K562 (cell line): ENCODE data around the gene ZFP62. TPM values are rescaled to one million over a fixed set of nuclear protein-coding genes. Genes with fewer than 3 reads are reported as not detected.

Source experiments
- CREB3L1 ChIP-seq: fragments of 450-650 bp; IDR thresholded peaks from 2 replicates; pipeline ENCODE4 v1.6.1; 2014; ENCODE audit warnings: low read depth, mild to moderate bottlenecking, moderate library complexity, borderline replicate concordance
- DIDO1 ChIP-seq: fragments of 450-650 bp; IDR thresholded peaks from 2 replicates; pipeline ENCODE4 v1.6.1; 2016; ENCODE audit warnings: low read depth, missing biosample characterization, missing genetic modification characterization
- ERF ChIP-seq: fragments of 450-650 bp; formaldehyde crosslinking; IDR thresholded peaks from 2 replicates; pipeline ENCODE4 v1.4.0; 2020; ENCODE audit warnings: mild to moderate bottlenecking, mixed read lengths
- FUS ChIP-seq: fragments of 200-400 bp; formaldehyde crosslinking; optimal IDR thresholded peaks from 2 replicates; pipeline ENCODE3; 2017; ENCODE audit warnings: low read depth, low read length
- GMEB1 ChIP-seq: fragments of 250-450 bp; sonication (Bioruptor Pico); IDR thresholded peaks from 2 replicates; pipeline ENCODE4 v1.4.0; 2020; ENCODE audit warnings: mild to moderate bottlenecking
- GTF2A2 ChIP-seq: IDR thresholded peaks from 2 replicates; pipeline ENCODE4 v1.6.1; 2016; ENCODE audit warnings: mild to moderate bottlenecking, missing genetic modification characterization, missing compliant biosample characterization
- HDAC1 ChIP-seq, 2 experiments: fragments of 450-650 bp; IDR thresholded peaks; 2 replicates each; pipeline ENCODE4 v1.6.1; 2016 to 2017; ENCODE audit warnings: inconsistent platforms in 1 of 2, mild to moderate bottlenecking in 1 of 2, moderate library complexity in 1 of 2
- KDM5B ChIP-seq: fragments of 200-600 bp; sonication (generic); IDR thresholded peaks from 2 replicates; pipeline ENCODE4 v1.6.1; 2012; ENCODE audit warnings: low read depth, mild to moderate bottlenecking, moderate library complexity, low read length, control low read depth, inconsistent platforms; ENCODE audit not compliant: insufficient replicate concordance
- LARP7 ChIP-seq: fragments of 450-650 bp; IDR thresholded peaks from 2 replicates; pipeline ENCODE4 v1.6.1; 2016
- MAFK ChIP-seq: IDR thresholded peaks from 2 replicates; pipeline ENCODE4 v1.6.1; 2011; ENCODE audit warnings: low read length, improper control_type of control experiment
- NEUROD1 ChIP-seq: fragments of 150-350 bp; IDR thresholded peaks from 2 replicates; pipeline ENCODE4 v1.6.1; 2014; ENCODE audit warnings: borderline replicate concordance, low read length, low read depth; ENCODE audit not compliant: partially characterized antibody
- NR2C2 ChIP-seq, 2 experiments: fragments of 200-800 bp in 1 of 2; sonication (Bioruptor generic) in 1 of 2; sonication (generic) in 1 of 2; formaldehyde crosslinking in 1 of 2; IDR thresholded peaks; 2 replicates each; pipeline versions ENCODE4 v1.6.1 to v1.8.0; 2016 to 2022; ENCODE audit warnings: mild to moderate bottlenecking in 1 of 2, missing compliant biosample characterization in 1 of 2, missing genetic modification characterization in 1 of 2, missing genetic modification reagents in 1 of 2
- PCBP1 ChIP-seq: fragments of 200-400 bp; formaldehyde crosslinking; IDR thresholded peaks from 2 replicates; pipeline ENCODE4 v1.6.1; 2018; ENCODE audit warnings: mild to moderate bottlenecking, low read depth, low read length; ENCODE audit not compliant: poor library complexity, severe bottlenecking
- PRDM10 ChIP-seq: fragments of 450-650 bp; IDR thresholded peaks from 2 replicates; pipeline ENCODE4 v1.6.1; 2018; ENCODE audit not compliant: partially characterized antibody
- SETDB1 ChIP-seq: IDR thresholded peaks from one replicate; pipeline ENCODE4 v1.6.1; 2012; ENCODE audit warnings: low read length, control low read depth, inconsistent platforms
- ZC3H4 ChIP-seq: sonication (generic); formaldehyde crosslinking; IDR thresholded peaks from 2 replicates; pipeline ENCODE4 v1.9.0; 2021; ENCODE audit warnings: missing genetic modification reagents, borderline replicate concordance
- ZNF280B ChIP-seq: fragments of 250-450 bp; sonication (Bioruptor Pico); IDR thresholded peaks from 2 replicates; pipeline ENCODE4 v1.5.1; 2021; ENCODE audit warnings: mild to moderate bottlenecking
- ZNF282 ChIP-seq: sonication (generic); formaldehyde crosslinking; IDR thresholded peaks from 2 replicates; pipeline ENCODE4 v1.8.1; 2023; ENCODE audit warnings: missing genetic modification reagents
- polyA plus RNA-seq, 8 experiments: library from polyadenylated mRNA; depleted of rRNA in 4 of 8; stranded (reverse) in 5 of 8; unstranded in 3 of 8; fragments of >200 nt; fragmentation: Nextera tagmentation in 2 of 8; fragmentation: Illumina TruSeq in 1 of 8; extraction: Ambion mirVana in 2 of 8; extraction: Trizol in 1 of 8; gene quantifications; 2 replicates each; pipeline versions ENCODE4 v1.2.1 to v1.2.3, GENCODE V29; 2011 to 2014; ENCODE audit warnings: inconsistent platforms in 1 of 8, missing spikeins in 1 of 8
- total RNA-seq, 7 experiments: library from RNA; depleted of rRNA in 6 of 7; stranded (reverse); fragments of >200 nt in 6 of 7; fragmentation: Illumina TruSeq in 2 of 7; extraction: Trizol in 2 of 7; gene quantifications; 2 replicates each; pipeline versions ENCODE4 v1.2.1 to v1.2.3, GENCODE V29; 2011 to 2021; ENCODE audit warnings: low replicate concordance in 1 of 7

Gene ZFP62
- total and polyA plus RNA-seq, 9 of the 15 experiments (the other 6 are each of a cell fraction or from before 2014, with no cell fraction given) = 12.2 to 37.5 (median 25.0) TPM

- TF ChIP-seq SETDB1 (no peak), NEUROD1 (no peak), ZNF282 (CRISPR knock-in tag) (no peak), PRDM10 (no peak), GTF2A2 (tag) (no peak), LARP7 (no peak; the same call in 1 of the 2 replicates), DIDO1 (no peak), ERF (no peak), ZC3H4 (CRISPR knock-in tag) (no peak), MAFK (no peak), PCBP1 (no peak), NR2C2 (CRISPR knock-in tag; IDR thresholded peaks at IDR 0.05) (no peak; the same call in none of the 2 replicates), NR2C2 (tag; IDR thresholded peaks at IDR 0.05) (peak; percentile 96), HDAC1 (IDR thresholded peaks at IDR 0.05) (peak in 1 of 2 experiments; percentile 84; a peak in 2 of 4 replicates), FUS (no peak), GMEB1 (CRISPR knock-in tag) (no peak), KDM5B (peak; percentile 31), CREB3L1 (no peak), ZNF280B (CRISPR knock-in tag) (no peak)
These were observed 51.5 kb downstream of the ZFP62 start (continued) for GRCh38 chr5:180809403-180810209.
